CD8-positive, alpha-beta memory T cell (primary cell): Measurements from ENCODE around the gene DENND1A. TPM values are rescaled to one million over a fixed set of nuclear protein-coding genes. Genes with fewer than 3 reads are reported as not detected.

Source experiments
- CTCF ChIA-PET: fragments of 350-600 bp; sonication (Branson Sonifier 250); formaldehyde crosslinking; loops from one replicate; lab custom pipeline; 2021; ENCODE audit warnings: antibody characterized with exemption; lab: Charles Lee
- POLR2A ChIA-PET: fragments of 350-600 bp; sonication (Branson Sonifier 250); formaldehyde crosslinking; loops from one replicate; lab custom pipeline; 2021; ENCODE audit warnings: antibody characterized with exemption; lab: Charles Lee
- DNase-seq, 5 donors: peaks; one replicate each; pipeline versions ENCODE4 v3.0.0 to v3.0.0-alpha.2; 2020 to 2022; ENCODE audit warnings: mixed read lengths in 1 of 5
- H3K27ac ChIP-seq: one replicate; pipeline ENCODE4 v1.7.0; 2013; ENCODE audit warnings: low read depth, mild to moderate bottlenecking, low read length, moderate library complexity
- H3K27me3 ChIP-seq: 2 replicates; pipeline ENCODE4 v1.7.0; 2013; ENCODE audit warnings: low read length, mild to moderate bottlenecking; ENCODE audit not compliant: insufficient read depth, poor library complexity, severe bottlenecking
- H3K36me3 ChIP-seq: 2 replicates; pipeline ENCODE4 v1.7.0; 2013; ENCODE audit warnings: mild to moderate bottlenecking, low read length, moderate library complexity; ENCODE audit not compliant: insufficient read depth
- H3K4me1 ChIP-seq: 2 replicates; pipeline ENCODE4 v1.7.0; 2013; ENCODE audit warnings: mild to moderate bottlenecking, low read length, moderate library complexity; ENCODE audit not compliant: insufficient read depth
- H3K4me3 ChIP-seq: 2 replicates; pipeline ENCODE4 v1.7.0; 2013; ENCODE audit warnings: mild to moderate bottlenecking, low read length
- H3K9me3 ChIP-seq: 2 replicates; pipeline ENCODE4 v1.7.0; 2013; ENCODE audit warnings: mild to moderate bottlenecking, low read length
- H3K27ac Mint-ChIP-seq, 8 donors: one replicate each; pipeline ENCODE4 v1.8.0; 2020 to 2021; ENCODE audit warnings: mixed read lengths in 8 of 8, mild to moderate bottlenecking in 6 of 8, inconsistent platforms in 3 of 8, moderate library complexity in 3 of 8
- H3K27me3 Mint-ChIP-seq, 2 donors: one replicate each; pipeline ENCODE4 v1.8.0; 2020 to 2021; ENCODE audit warnings: mixed read lengths in 2 of 2, mild to moderate bottlenecking in 1 of 2, moderate library complexity in 1 of 2
- H3K36me3 Mint-ChIP-seq, 3 donors: one replicate each; pipeline ENCODE4 v1.8.0; 2020 to 2021; ENCODE audit warnings: mixed read lengths in 3 of 3, inconsistent platforms in 1 of 3, mild to moderate bottlenecking in 1 of 3
- H3K4me1 Mint-ChIP-seq, 3 donors: one replicate each; pipeline ENCODE4 v1.8.0; 2020 to 2021; ENCODE audit warnings: mixed read lengths in 3 of 3, inconsistent platforms in 1 of 3, mild to moderate bottlenecking in 1 of 3
- H3K4me3 Mint-ChIP-seq, 7 donors: one replicate each; pipeline ENCODE4 v1.8.0; 2020 to 2021; ENCODE audit warnings: mixed read lengths in 7 of 7, mild to moderate bottlenecking in 6 of 7, moderate library complexity in 4 of 7, inconsistent platforms in 2 of 7
- H3K9me3 Mint-ChIP-seq, 5 donors: one replicate each; pipeline ENCODE4 v1.8.0; 2020 to 2022; ENCODE audit warnings: mixed read lengths in 5 of 5, mild to moderate bottlenecking in 3 of 5, moderate library complexity in 2 of 5, inconsistent platforms in 1 of 5
- polyA plus RNA-seq: library from polyadenylated mRNA; unstranded; fragments of 300-500 nt; fragmentation: Illumina TruSeq; gene quantifications from one replicate; pipeline ENCODE4 v1.2.3, GENCODE V29; 2021
- total RNA-seq, 2 experiments: library from RNA; stranded (reverse); gene quantifications; one replicate each; pipeline ENCODE4 v1.2.3, GENCODE V29; 2021

DENND1A gene
- total and polyA plus RNA-seq, 3 experiments from 2014 or later: 7.2 to 15.1 (median 15.0) TPM

- Mint-ChIP-seq H3K27ac (no peak overlapping the region), H3K36me3 (peaks cover 0 to 29% (median 13%) of the 10 kb centered on the region in 3 donors), H3K4me3 (no peak overlapping the region), H3K9me3 (no peaks in the 10 kb centered on the region), H3K27me3 (peaks cover 0 to 2% of the 10 kb centered on the region in 2 donors), H3K4me1 (no peaks in the 10 kb centered on the region)
- ChIA-PET POLR2A (no interaction called here), CTCF (no interaction called here)
- H3K27me3 ChIP-seq: no peaks in the 10 kb centered on the region
- no peak overlapping the region for H3K27ac ChIP-seq
- H3K4me3 ChIP-seq: no peak overlapping the region
- no peaks in the 10 kb centered on the region for H3K36me3 ChIP-seq
- no peak for DNase-seq
- H3K9me3 ChIP-seq: no peaks in the 10 kb centered on the region
- H3K4me1 ChIP-seq: no peaks in the 10 kb centered on the region
Measured at GRCh38 chr9:123414936-123415930, 514.7 kb downstream of the DENND1A start.

- H3K36me3 Mint-ChIP-seq: peaks cover 0 to 20% (median 10%) of the 10 kb centered on the region in 3 donors
- no peaks in the 10 kb centered on the region for H3K4me1 ChIP-seq
- H3K4me1 Mint-ChIP-seq: no peaks in the 10 kb centered on the region
- DNase-seq: no peak
- H3K4me3 ChIP-seq: no peak overlapping the region
- H3K27ac Mint-ChIP-seq: no peak overlapping the region
- no peaks in the 10 kb centered on the region for H3K9me3 Mint-ChIP-seq
- H3K27ac ChIP-seq: no peak overlapping the region
- H3K9me3 ChIP-seq: no peaks in the 10 kb centered on the region
- H3K4me3 Mint-ChIP-seq: no peak overlapping the region
- no peaks in the 10 kb centered on the region for H3K36me3 ChIP-seq
- ChIA-PET CTCF (no interaction called here), POLR2A (no interaction called here)
- H3K27me3 Mint-ChIP-seq: peaks cover 0 to 2% of the 10 kb centered on the region in 2 donors
- H3K27me3 ChIP-seq: no peaks in the 10 kb centered on the region
Measured at GRCh38 chr9:123414204-123414603, 515.7 kb downstream of the DENND1A start.

- H3K4me1 Mint-ChIP-seq: no peaks in the 10 kb centered on the region
- no peaks in the 10 kb centered on the region for H3K9me3 Mint-ChIP-seq
- no peak for DNase-seq
- Histone ChIP-seq H3K27ac (no peak overlapping the region), H3K27me3 (no peaks in the 10 kb centered on the region), H3K36me3 (no peaks in the 10 kb centered on the region), H3K4me3 (no peak overlapping the region), H3K9me3 (no peaks in the 10 kb centered on the region), H3K4me1 (no peaks in the 10 kb centered on the region)
- CTCF ChIA-PET: no interaction called here
- peaks cover 0 to 2% of the 10 kb centered on the region in 2 donors for H3K27me3 Mint-ChIP-seq
- no peak overlapping the region for H3K4me3 Mint-ChIP-seq
- POLR2A ChIA-PET: no interaction called here
- H3K27ac Mint-ChIP-seq: peak overlapping the region in 1 of 8 donors; percentile 23
- H3K36me3 Mint-ChIP-seq: peaks cover 0 to 8% (median 5%) of the 10 kb centered on the region in 3 donors
Measured at GRCh38 chr9:123412171-123412820, 517.6 kb downstream of the DENND1A start.

- Histone ChIP-seq H3K4me3 (no peak overlapping the region), H3K27me3 (no peaks in the 10 kb centered on the region), H3K4me1 (no peaks in the 10 kb centered on the region), H3K27ac (no peak overlapping the region), H3K36me3 (no peaks in the 10 kb centered on the region), H3K9me3 (no peaks in the 10 kb centered on the region)
- Mint-ChIP-seq H3K27me3 (peaks cover 0 to 2% of the 10 kb centered on the region in 2 donors), H3K4me3 (no peak overlapping the region), H3K4me1 (peaks cover 0 to 3% (median 0%) of the 10 kb centered on the region in 3 donors), H3K9me3 (no peaks in the 10 kb centered on the region), H3K36me3 (peaks cover 0 to 8% (median 5%) of the 10 kb centered on the region in 3 donors), H3K27ac (no peak overlapping the region)
- ChIA-PET CTCF (interaction anchor here (0.7 kb wide), 1 partner anchor 63 kb away, joined by 4 read pairs; no protein-coding TSS in a partner anchor), POLR2A (no interaction called here)
- DNase-seq: no peak
Measured at GRCh38 chr9:123411636-123412035, 518.3 kb downstream of the DENND1A start.

DNA sequence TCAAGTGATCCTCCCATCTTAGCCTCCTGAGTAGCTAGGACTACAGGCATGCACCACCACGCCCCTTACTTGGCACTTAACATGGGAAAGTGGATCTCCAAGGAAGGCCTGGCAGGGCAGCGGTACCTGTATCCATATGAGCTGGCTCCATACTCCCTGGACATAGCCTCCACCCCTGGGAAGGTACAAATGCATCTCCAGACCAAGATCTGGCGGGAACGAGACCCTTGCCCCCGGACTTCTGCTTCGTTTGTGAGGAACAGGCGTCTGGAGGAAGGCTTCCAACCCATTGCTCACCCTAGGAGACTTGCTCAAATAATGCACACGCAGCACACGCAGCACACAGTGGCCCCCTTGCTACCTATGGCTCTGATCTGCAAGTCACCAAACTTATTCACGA lies 518.7 kb downstream of the DENND1A start:
- CTCF ChIA-PET: interaction anchor here (0.7 kb wide), 1 partner anchor 62 kb away, joined by 4 read pairs; no protein-coding TSS in a partner anchor
- no peaks in the 10 kb centered on the region for H3K4me1 ChIP-seq
- no peak overlapping the region for H3K4me3 Mint-ChIP-seq
- H3K9me3 Mint-ChIP-seq: no peaks in the 10 kb centered on the region
- H3K4me3 ChIP-seq: no peak overlapping the region
- no peaks in the 10 kb centered on the region for H3K9me3 ChIP-seq
- H3K27ac ChIP-seq: no peak overlapping the region
- H3K27ac Mint-ChIP-seq: no peak overlapping the region
- no peaks in the 10 kb centered on the region for H3K27me3 ChIP-seq
- POLR2A ChIA-PET: no interaction called here
- peaks cover 0 to 2% of the 10 kb centered on the region in 2 donors for H3K27me3 Mint-ChIP-seq
- H3K36me3 ChIP-seq: no peaks in the 10 kb centered on the region
- peaks cover 0 to 4% (median 2%) of the 10 kb centered on the region in 3 donors for H3K36me3 Mint-ChIP-seq
- DNase-seq: no peak
- peaks cover 0 to 6% (median 3%) of the 10 kb centered on the region in 3 donors for H3K4me1 Mint-ChIP-seq

GRCh38 chr9:123410281-123410910 lies 519.5 kb downstream of the DENND1A start:
- H3K4me3 ChIP-seq: no peak overlapping the region
- H3K36me3 Mint-ChIP-seq: peaks cover 0 to 2% (median 2%) of the 10 kb centered on the region in 3 donors
- H3K27me3 ChIP-seq: no peaks in the 10 kb centered on the region
- ChIA-PET CTCF (no interaction called here), POLR2A (no interaction called here)
- no peak overlapping the region for H3K4me3 Mint-ChIP-seq
- no peaks in the 10 kb centered on the region for H3K4me1 ChIP-seq
- no peaks in the 10 kb centered on the region for H3K9me3 ChIP-seq
- H3K4me1 Mint-ChIP-seq: peaks cover 0 to 6% (median 4%) of the 10 kb centered on the region in 3 donors
- no peak overlapping the region for H3K27ac ChIP-seq
- DNase-seq: no peak
- H3K9me3 Mint-ChIP-seq: no peaks in the 10 kb centered on the region
- H3K27me3 Mint-ChIP-seq: peaks cover 0 to 2% of the 10 kb centered on the region in 2 donors
- H3K27ac Mint-ChIP-seq: no peak overlapping the region
- no peaks in the 10 kb centered on the region for H3K36me3 ChIP-seq

DNA sequence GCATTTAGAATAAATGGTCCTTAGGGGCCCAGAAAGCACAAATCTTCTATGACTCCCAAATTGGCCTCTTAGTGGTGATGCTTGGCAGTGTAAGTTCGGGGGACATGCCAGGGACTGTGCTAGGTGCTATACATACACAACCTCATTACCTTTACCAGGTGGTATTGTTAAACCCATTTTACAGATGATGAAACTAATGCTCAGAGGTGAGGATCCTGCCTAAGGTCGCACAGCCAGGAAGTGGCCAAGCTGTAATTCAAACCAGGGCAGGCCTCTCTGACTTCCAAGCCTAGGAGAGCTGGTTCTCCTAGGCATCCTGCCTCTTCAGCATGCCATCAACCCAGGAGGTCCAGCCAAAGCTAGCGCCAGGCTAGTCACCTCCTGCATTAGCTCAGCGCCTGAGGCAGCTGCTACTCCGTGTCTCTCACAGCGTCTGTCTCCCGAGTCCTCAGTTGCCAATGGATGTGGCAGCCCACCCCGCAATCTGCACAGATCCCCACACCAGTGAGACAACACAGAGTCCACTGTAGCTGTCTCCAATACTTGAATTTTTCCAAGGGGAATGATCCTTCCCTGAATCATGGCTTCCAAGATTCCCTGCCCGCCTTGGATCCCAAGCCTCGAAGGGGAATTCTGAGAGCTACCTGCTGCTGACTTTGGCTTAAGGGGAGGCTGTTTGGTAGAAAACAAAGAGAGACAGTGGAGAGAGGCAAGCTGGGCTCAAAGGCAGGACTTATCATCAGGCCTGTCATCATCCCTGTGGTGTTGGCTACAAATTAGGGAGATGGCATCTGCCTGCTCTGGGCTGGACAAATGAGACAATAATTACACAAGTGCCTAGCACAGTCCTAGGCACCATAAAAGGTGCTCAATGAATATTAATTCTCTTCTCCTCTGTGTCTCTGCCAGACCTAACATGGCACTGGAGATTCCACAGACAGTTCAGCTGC lies 521.3 kb downstream of the DENND1A start:
- Histone ChIP-seq H3K27ac (no peak overlapping the region), H3K4me3 (no peak overlapping the region), H3K36me3 (no peaks in the 10 kb centered on the region), H3K4me1 (no peaks in the 10 kb centered on the region), H3K27me3 (no peaks in the 10 kb centered on the region), H3K9me3 (no peaks in the 10 kb centered on the region)
- Mint-ChIP-seq H3K27ac (peak overlapping the region in 1 of 8 donors; percentile 9), H3K36me3 (no peaks in the 10 kb centered on the region), H3K4me3 (no peak overlapping the region), H3K9me3 (no peaks in the 10 kb centered on the region), H3K27me3 (peaks cover 0 to 2% of the 10 kb centered on the region in 2 donors), H3K4me1 (peaks cover 0 to 6% (median 4%) of the 10 kb centered on the region in 3 donors)
- POLR2A ChIA-PET: no interaction called here
- CTCF ChIA-PET: no interaction called here
- DNase-seq: no peak
